Endothelial cell of umbilical vein (primary cell): Measurements from ENCODE around the gene EYS. TPM values are rescaled to one million over a fixed set of nuclear protein-coding genes. Genes with fewer than 3 reads are reported as not detected.

Source experiments
- BruUV-seq: library from RNA; stranded (reverse); fragments of 400-500 nt; replicated peaks from 2 replicates; lab custom pipeline; 2021; lab: Mats Ljungman, UMichigan
- CTCF ChIA-PET: fragments of 300-600, 350-600 bp; sonication (Branson Sonifier 250); formaldehyde crosslinking; loops from one replicate; lab custom pipeline; 2021; ENCODE audit warnings: antibody characterized with exemption, inconsistent platforms; lab: Charles Lee
- POLR2A ChIA-PET: fragments of 300-600, 350-600 bp; sonication (Branson Sonifier 250); formaldehyde crosslinking; loops from one replicate; lab custom pipeline; 2021; ENCODE audit warnings: antibody characterized with exemption, inconsistent platforms; lab: Charles Lee
- DNase-seq: peaks from one replicate; pipeline ENCODE4 v3.0.0-alpha.2; 2011; ENCODE audit warnings: low read depth, low spot score
- FAIRE-seq: peaks from 2 replicates; lab custom pipeline; 2011; peaks lifted over from hg19 to GRCh38; lab: Jason Lieb, UNC
- H2AFZ ChIP-seq: 2 replicates; pipeline ENCODE4 v1.6.0; 2012; ENCODE audit warnings: low read depth, low read length, control low read depth, inconsistent platforms
- H3K27ac ChIP-seq: 2 replicates; pipeline ENCODE4 v1.5.1; 2011; ENCODE audit warnings: low read depth, mild to moderate bottlenecking, control low read depth, low read length, moderate library complexity; ENCODE audit not compliant: insufficient read depth
- H3K27me3 ChIP-seq, 2 experiments: 2 replicates each; pipeline versions ENCODE4 v1.6.0 to v1.6.1; 2011; ENCODE audit warnings: low read length in 2 of 2, mixed read lengths in 1 of 2; ENCODE audit not compliant: control insufficient read depth in 2 of 2, insufficient read depth in 2 of 2
- H3K36me3 ChIP-seq, 2 experiments: 2 replicates in 1 of 2; 3 replicates in 1 of 2; pipeline ENCODE4 v1.5.1; 2011; ENCODE audit warnings: low read length in 2 of 2, mild to moderate bottlenecking in 1 of 2, moderate library complexity in 1 of 2; ENCODE audit not compliant: control insufficient read depth in 2 of 2, insufficient read depth in 2 of 2; ENCODE audit errors: extremely low read depth in 1 of 2
- H3K4me1 ChIP-seq: 3 replicates; pipeline ENCODE4 v1.5.1; 2011; ENCODE audit warnings: mild to moderate bottlenecking, low read length; ENCODE audit not compliant: control insufficient read depth, insufficient read depth; ENCODE audit errors: extremely low read depth
- H3K4me2 ChIP-seq: 2 replicates; pipeline ENCODE4 v1.6.1; 2011; ENCODE audit warnings: low read length, control low read depth, mixed read lengths; ENCODE audit not compliant: insufficient read depth
- H3K4me3 ChIP-seq, 3 experiments: fragments of 200-600 bp in 1 of 3; sonication (generic), shearing (Covaris generic) in 1 of 3; replicated peaks in 1 of 3; 2 replicates each; pipeline ENCODE4 v1.5.1; 2011 to 2016; ENCODE audit warnings: control low read depth in 3 of 3, low read length in 3 of 3, mild to moderate bottlenecking in 2 of 3, inconsistent platforms in 1 of 3, low read depth in 1 of 3, moderate library complexity in 1 of 3; ENCODE audit not compliant: insufficient read depth in 1 of 3
- H3K79me2 ChIP-seq: 2 replicates; pipeline ENCODE4 v1.6.0; 2012; ENCODE audit warnings: low read length, inconsistent platforms; ENCODE audit not compliant: control insufficient read depth, insufficient read depth
- H3K9ac ChIP-seq: replicated peaks from 2 replicates; pipeline ENCODE3; 2011; ENCODE audit warnings: low read length, control low read depth; ENCODE audit not compliant: insufficient read depth; ENCODE audit errors: extremely low read depth
- H3K9me1 ChIP-seq: replicated peaks from 3 replicates; pipeline ENCODE4 v1.6.0; 2011; ENCODE audit warnings: mild to moderate bottlenecking, low read length; ENCODE audit not compliant: control insufficient read depth, insufficient read depth; ENCODE audit errors: extremely low read depth
- H3K9me3 ChIP-seq: replicated peaks from 2 replicates; pipeline ENCODE4 v1.5.1; 2012; ENCODE audit warnings: low read length, inconsistent platforms; ENCODE audit not compliant: control insufficient read depth, insufficient read depth
- H4K20me1 ChIP-seq: replicated peaks from 2 replicates; pipeline ENCODE3; 2011; ENCODE audit warnings: mild to moderate bottlenecking, low read length; ENCODE audit not compliant: control insufficient read depth, insufficient read depth; ENCODE audit errors: extremely low read depth
- CTCF ChIP-seq, 2 donors: IDR thresholded peaks; 1 replicate in 1 of 2; 2 replicates in 1 of 2; pipeline ENCODE4 v1.5.1; 2011; ENCODE audit warnings: low read length in 2 of 2, mild to moderate bottlenecking in 2 of 2, moderate library complexity in 2 of 2, control low read depth in 1 of 2, inconsistent platforms in 1 of 2, low read depth in 1 of 2; ENCODE audit not compliant: insufficient read depth in 1 of 2; ENCODE audit errors: extremely low read depth in 1 of 2
- EZH2 ChIP-seq: IDR thresholded peaks from 2 replicates; pipeline ENCODE4 v1.6.1; 2012; ENCODE audit warnings: borderline replicate concordance, low read depth, mild to moderate bottlenecking, moderate library complexity, low read length, inconsistent platforms; ENCODE audit not compliant: severe bottlenecking
- FOS ChIP-seq: IDR thresholded peaks from 2 replicates; pipeline ENCODE4 v1.6.1; 2011; ENCODE audit warnings: mild to moderate bottlenecking, low read length, moderate library complexity, borderline replicate concordance; ENCODE audit not compliant: insufficient read depth
- GATA2 ChIP-seq: IDR thresholded peaks from 2 replicates; pipeline ENCODE4 v1.7.0; 2011; ENCODE audit warnings: low read depth, mild to moderate bottlenecking, moderate library complexity, mixed read lengths, low read length; ENCODE audit not compliant: insufficient read length, insufficient read depth
- JUN ChIP-seq: IDR thresholded peaks from 2 replicates; pipeline ENCODE4 v1.6.1; 2011; ENCODE audit warnings: borderline replicate concordance, low read depth; ENCODE audit not compliant: insufficient read length, insufficient read depth
- MYC ChIP-seq: IDR thresholded peaks from one replicate; pipeline ENCODE4 v1.6.1; 2011; ENCODE audit warnings: mild to moderate bottlenecking, low read depth, low read length
- POLR2A ChIP-seq: IDR thresholded peaks from 2 replicates; pipeline ENCODE4 v1.6.1; 2012; ENCODE audit warnings: low read depth, mild to moderate bottlenecking, control low read depth, low read length
- POLR2AphosphoS5 ChIP-seq: IDR thresholded peaks from 2 replicates; pipeline ENCODE4 v1.6.1; 2012; ENCODE audit warnings: low read depth, mild to moderate bottlenecking, control low read depth, low read length, moderate library complexity; ENCODE audit not compliant: insufficient read depth
- dilution Hi-C: fragments of 300-500 bp; cut with MboI; formaldehyde crosslinking; loops from one replicate; pipeline ENCODE4 v1.15.0; 2019; ENCODE audit warnings: low sequenced_read_pairs; ENCODE audit not compliant: extremely low pct_ligation_motif_present
- intact Hi-C: fragments of 100-400 bp; cut with micrococcal nuclease; formaldehyde crosslinking; loops from one replicate; pipeline ENCODE4 v1.10.0; 2022
- polyA plus RNA-seq, 4 experiments: library from polyadenylated mRNA; depleted of rRNA in 3 of 4; stranded (reverse) in 3 of 4; unstranded in 1 of 4; fragments of >200 nt; gene quantifications; 2 replicates each; pipeline versions ENCODE4 v1.2.1 to v1.2.3, GENCODE V29; 2011 to 2012; ENCODE audit warnings: missing spikeins in 1 of 4
- total RNA-seq: library from RNA; stranded (reverse); gene quantifications from 2 replicates; pipeline ENCODE4 v1.2.3, GENCODE V29; 2021
- TF ChIP-seq, protein P1 (sequence below): IDR thresholded peaks from 2 replicates; pipeline ENCODE4 v1.6.1; 2011; ENCODE audit not compliant: insufficient read depth, insufficient read length

EYS gene
- total and polyA plus RNA-seq, 2 donors (not counting 3 experiments of a cell fraction or from before 2014, with no cell fraction given): 0.01 to 0.27 TPM

DNA sequence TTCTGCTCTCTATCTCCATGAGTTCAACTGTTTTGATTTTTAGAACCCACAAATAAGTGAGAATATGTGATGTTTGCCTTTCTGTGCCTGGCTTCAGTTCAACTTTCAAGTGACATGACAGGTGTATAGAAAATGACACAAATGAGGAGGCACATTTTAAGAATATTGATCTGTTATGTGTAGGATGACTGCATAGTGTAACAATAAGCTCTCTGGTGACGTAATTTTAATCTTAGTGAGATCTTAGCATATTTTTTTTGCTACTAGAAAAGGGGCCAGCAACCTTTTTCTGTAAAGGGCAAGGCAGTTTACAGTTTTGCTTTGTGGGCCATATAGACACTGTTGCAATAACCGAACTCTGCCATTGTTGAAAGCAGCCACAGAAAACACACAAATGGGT, 1941.2 kb downstream of the EYS start:
- no peak overlapping the region for H3K27ac ChIP-seq
- no peak overlapping the region for H3K4me3 ChIP-seq
- CTCF ChIA-PET: interaction anchor here (0.7 to 1.0 kb wide), 3 partner anchors 37 to 413 kb away, joined by 3 to 4 read pairs (median 4); no protein-coding TSS in a partner anchor
- peaks cover 2 to 9% of the 10 kb centered on the region in 2 experiments for H3K27me3 ChIP-seq
- no peaks in the 10 kb centered on the region for H3K79me2 ChIP-seq
- no TSS peak for BruUV-seq
- H3K9ac ChIP-seq: no peak overlapping the region
- H3K36me3 ChIP-seq: no peaks in the 10 kb centered on the region
- dilution Hi-C loops: no loop called here
- no peaks in the 10 kb centered on the region for H3K4me1 ChIP-seq
- DNase-seq: no peak
- TF ChIP-seq JUN (no peak), MYC (no peak), GATA2 (no peak), FOS (no peak), POLR2A (no peak), CTCF (IDR thresholded peaks at IDR 0.05; ENCODE audit: extremely low read depth in 1 of 2, insufficient read depth in 1 of 2, low read depth in 1 of 2, low read length in 2 of 2) (no peak), EZH2 (no peak), POLR2AphosphoS5 (no peak)
- TF ChIP-seq, protein P1, sequence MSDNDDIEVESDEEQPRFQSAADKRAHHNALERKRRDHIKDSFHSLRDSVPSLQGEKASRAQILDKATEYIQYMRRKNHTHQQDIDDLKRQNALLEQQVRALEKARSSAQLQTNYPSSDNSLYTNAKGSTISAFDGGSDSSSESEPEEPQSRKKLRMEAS: no peak
- no peaks in the 10 kb centered on the region for H3K9me3 ChIP-seq
- no peaks in the 10 kb centered on the region for H4K20me1 ChIP-seq
- H3K4me2 ChIP-seq: no peak overlapping the region
- no peak for FAIRE-seq
- H3K9me1 ChIP-seq: no peaks in the 10 kb centered on the region
- H2AFZ ChIP-seq: no peak overlapping the region
- POLR2A ChIA-PET: no interaction called here
- intact Hi-C loops: loop anchor here (2.0 kb wide), 1 partner anchor 37 kb away; no protein-coding TSS in a partner anchor
